Peyer's patch (tissue), 4 donors: ENCODE data around the gene WDFY4. TPM values are rescaled to one million over a fixed set of nuclear protein-coding genes. Genes with fewer than 3 reads are reported as not detected.

Experiments
- DNase-seq, 3 donors: peaks; one replicate each; pipeline ENCODE4 v3.0.0-alpha.2; 2017 to 2019
- H3K27ac ChIP-seq, 4 donors: fragments of 200-600 bp; sonication (generic); one replicate each; pipeline ENCODE4 v1.5.1; 2016 to 2019
- H3K27me3 ChIP-seq, 2 donors: fragments of 200-600 bp; sonication (generic); one replicate each; pipeline ENCODE4 v1.5.1; 2019
- H3K36me3 ChIP-seq, 3 donors: fragments of 200-600 bp; sonication (generic); one replicate each; pipeline ENCODE4 v1.5.1; 2016 to 2019
- H3K4me1 ChIP-seq, 4 donors: fragments of 200-600 bp; sonication (generic); one replicate each; pipeline ENCODE4 v1.5.1; 2016 to 2019
- H3K4me3 ChIP-seq, 4 donors: fragments of 200-600 bp; sonication (generic); 1 replicate in 3 of 4; 2 replicates in 1 of 4; pipeline ENCODE4 v1.5.1; 2016 to 2019; ENCODE audit warnings: mild to moderate bottlenecking in 1 of 4
- H3K9me3 ChIP-seq, 4 donors: fragments of 200-600 bp; sonication (generic); one replicate each; pipeline ENCODE4 v1.5.1; 2016 to 2019; ENCODE audit warnings: mild to moderate bottlenecking in 1 of 4
- CTCF ChIP-seq, 6 experiments: fragments of 450-650 bp in 4 of 6; fragments of 200-600 bp in 2 of 6; sonication (generic) in 1 of 6; IDR thresholded peaks; one replicate each; pipeline ENCODE4 v1.5.1; 2017 to 2019; ENCODE audit warnings: antibody characterized with exemption in 6 of 6, mild to moderate bottlenecking in 3 of 6, moderate library complexity in 1 of 6
- POLR2A ChIP-seq, 2 donors: fragments of 450-650 bp; IDR thresholded peaks; one replicate each; pipeline ENCODE4 v1.5.1; 2017; ENCODE audit warnings: antibody characterized with exemption in 2 of 2, mild to moderate bottlenecking in 2 of 2, moderate library complexity in 2 of 2
- total RNA-seq, 4 donors: library from RNA; depleted of rRNA; stranded (reverse); fragments of >200 nt; gene quantifications; one replicate each; pipeline ENCODE4 v1.1.0, GENCODE V29; 2016

WDFY4 gene
- total RNA-seq, 4 donors from 2014 or later = 0.53 to 102 (median 4.6) TPM

GRCh38 chr10:48685731-48686130 is 1.1 kb downstream of the WDFY4 start:
- Histone ChIP-seq H3K36me3 (no peaks in the 10 kb centered on the region), H3K27me3 (no peaks in the 10 kb centered on the region), H3K4me1 (no peaks in the 10 kb centered on the region), H3K27ac (peak overlapping the region in 2 of 4 donors; percentile 87 to 88), H3K4me3 (peak overlapping the region in 3 of 4 donors; percentile 25 to 47 (median 41)), H3K9me3 (peaks cover 0 to 3% (median 0%) of the 10 kb centered on the region in 4 donors)
- no peak for DNase-seq
- no peak for TF ChIP-seq POLR2A (IDR thresholded peaks at IDR 0.05)

- Histone ChIP-seq H3K27ac (no peak overlapping the region), H3K36me3 (no peaks in the 10 kb centered on the region), H3K4me3 (no peak overlapping the region), H3K4me1 (no peaks in the 10 kb centered on the region), H3K9me3 (no peaks in the 10 kb centered on the region), H3K27me3 (no peaks in the 10 kb centered on the region)
- TF ChIP-seq CTCF (IDR thresholded peaks at IDR 0.05) (no peak), POLR2A (IDR thresholded peaks at IDR 0.05) (no peak)
- no peak for DNase-seq
Observed at GRCh38 chr10:48690791-48691660, 6.4 kb downstream of the WDFY4 start.

- no peak for DNase-seq
- no peak for TF ChIP-seq POLR2A (IDR thresholded peaks at IDR 0.05)
- no peak for TF ChIP-seq CTCF (IDR thresholded peaks at IDR 0.05)
- no peaks in the 10 kb centered on the region for H3K9me3 ChIP-seq
- H3K4me1 ChIP-seq = no peaks in the 10 kb centered on the region
- H3K4me3 ChIP-seq = no peak overlapping the region
- H3K36me3 ChIP-seq = no peaks in the 10 kb centered on the region
- no peaks in the 10 kb centered on the region for H3K27me3 ChIP-seq
- H3K27ac ChIP-seq = no peak overlapping the region
Observed at GRCh38 chr10:48691812-48692528, 7.3 kb downstream of the WDFY4 start.

GRCh38 chr10:48692748-48693147 is 8.1 kb downstream of the WDFY4 start:
- Histone ChIP-seq H3K27ac (no peak overlapping the region), H3K4me1 (no peaks in the 10 kb centered on the region), H3K27me3 (no peaks in the 10 kb centered on the region), H3K4me3 (no peak overlapping the region), H3K9me3 (no peaks in the 10 kb centered on the region), H3K36me3 (no peaks in the 10 kb centered on the region)
- DNase-seq = no peak
- no peak for TF ChIP-seq CTCF (IDR thresholded peaks at IDR 0.05)
- no peak for TF ChIP-seq POLR2A (IDR thresholded peaks at IDR 0.05)

GRCh38 chr10:48693206-48693605 is 8.5 kb downstream of the WDFY4 start:
- Histone ChIP-seq H3K27me3 (no peaks in the 10 kb centered on the region), H3K4me3 (no peak overlapping the region), H3K27ac (no peak overlapping the region), H3K4me1 (no peaks in the 10 kb centered on the region), H3K9me3 (no peaks in the 10 kb centered on the region), H3K36me3 (no peaks in the 10 kb centered on the region)
- DNase-seq = no peak
- TF ChIP-seq CTCF (IDR thresholded peaks at IDR 0.05) (no peak), POLR2A (IDR thresholded peaks at IDR 0.05) (no peak)
